Measurements from ENCODE around the gene EYA2. TPM values are rescaled to one million over a fixed set of nuclear protein-coding genes. Genes with fewer than 3 reads are reported as not detected.

Gene EYA2
- total RNA-seq, 1 experiment from 2014 or later, result 0.74 TPM

DNA sequence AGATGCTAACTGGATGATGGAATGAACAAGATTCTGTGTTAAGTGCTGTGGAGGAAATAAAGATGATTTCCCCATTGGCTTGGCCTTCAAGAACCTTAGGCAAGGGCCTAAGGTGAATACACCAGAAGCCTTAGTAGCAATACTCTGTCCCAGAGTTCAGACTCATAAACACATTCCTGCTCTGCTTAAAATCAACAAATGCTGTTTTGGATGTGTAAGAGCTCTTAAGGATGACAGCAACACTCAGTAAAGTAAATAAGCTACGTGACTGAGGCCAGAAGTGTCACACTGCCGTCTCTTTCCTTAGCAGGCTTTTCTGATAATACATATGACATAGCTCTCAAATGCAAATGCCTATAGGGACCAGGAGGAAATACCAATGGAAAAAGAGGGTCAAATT, 90.6 kb downstream of the EYA2 start:
- no peak overlapping the region for H3K23ac ChIP-seq (ENCODE audit: insufficient read length, low read depth, low read length)
- no peak overlapping the region for H2BK15ac ChIP-seq (ENCODE audit: low read depth, low read length)
- H3T11ph ChIP-seq (ENCODE audit: low read length), result no peak overlapping the region
- peaks cover 8 to 12% of the 10 kb centered on the region in 2 experiments for H3K4me1 Mint-ChIP-seq
- H3K4me2 ChIP-seq (ENCODE audit: insufficient read depth, insufficient read length, low read length), result no peak overlapping the region
- H3K27ac Mint-ChIP-seq, result no peak overlapping the region; a peak in 1 of 7 replicates
- H2AFZ ChIP-seq (ENCODE audit: low read length), result no peak overlapping the region
- no peak for DNase-seq
- no peaks in the 10 kb centered on the region for H3K4me1 ChIP-seq (ENCODE audit: insufficient read depth, low read length)
- H2BK120ac ChIP-seq (ENCODE audit: low read depth, low read length, poor library complexity, severe bottlenecking), result no peak overlapping the region
- H3K14ac ChIP-seq (ENCODE audit: insufficient read depth, low read length), result no peak overlapping the region
- peaks cover 1% of the 10 kb centered on the region; the same call in 1 of the 2 replicates for H3K27me3 Mint-ChIP-seq (ENCODE audit: low read depth)
- H3K27ac ChIP-seq (ENCODE audit: insufficient read length, low read depth, low read length), result no peak overlapping the region
- no peaks in the 10 kb centered on the region for H3K79me1 ChIP-seq (ENCODE audit: insufficient read depth, low read depth, low read length, poor library complexity, severe bottlenecking)
- no peak overlapping the region for H2BK5ac ChIP-seq (ENCODE audit: insufficient read length, low read length)
- H3K23me2 ChIP-seq (ENCODE audit: insufficient read length, low read depth, low read length, poor library complexity, severe bottlenecking), result no peaks in the 10 kb centered on the region
- no peaks in the 10 kb centered on the region for H3K9me3 ChIP-seq (ENCODE audit: control insufficient read depth, low read depth, low read length)
- no CpG with 5 or more reads among the region's 2 CpGs for WGBS (ENCODE audit: extremely low coverage, insufficient read length, low lambda C conversion rate)
- peaks cover 10 to 12% of the 10 kb centered on the region in 2 experiments for H3K9me3 Mint-ChIP-seq
- H2BK20ac ChIP-seq (ENCODE audit: low read depth, low read length, poor library complexity, severe bottlenecking), result no peak overlapping the region
- no peak overlapping the region for H4K5ac ChIP-seq (ENCODE audit: insufficient read length, low read depth, low read length)
- no peaks in the 10 kb centered on the region for H4K20me1 ChIP-seq (ENCODE audit: control insufficient read depth, insufficient read depth, insufficient read length)
- no peak overlapping the region for H3K4ac ChIP-seq (ENCODE audit: low read depth, low read length)
- H3K79me2 ChIP-seq (ENCODE audit: insufficient read depth, low read length), result no peaks in the 10 kb centered on the region
- H4K8ac ChIP-seq (replicated peaks; ENCODE audit: insufficient read length, low read depth, low read length), result no peak overlapping the region
- peaks cover 0 to 7% (median 2%) of the 10 kb centered on the region in 3 experiments; a peak in 3 of 7 replicates for H3K36me3 Mint-ChIP-seq (ENCODE audit: insufficient read depth in 1 of 3, low read depth in 3 of 3)
- no peak for TF ChIP-seq CTCF (conservative IDR thresholded peaks at IDR 0.05)
- no peak overlapping the region for H4K91ac ChIP-seq (ENCODE audit: insufficient read length, low read depth, low read length)
- no peak overlapping the region for H3K56ac ChIP-seq (ENCODE audit: insufficient read length, low read depth, low read length)
- no peaks in the 10 kb centered on the region for H3K27me3 ChIP-seq (ENCODE audit: insufficient read depth, low read length)
- no peak overlapping the region for H3K9ac ChIP-seq (ENCODE audit: extremely low read depth, insufficient read length, low read length)
- no peak overlapping the region for H3K4me3 Mint-ChIP-seq
- no peak overlapping the region for H3K18ac ChIP-seq (ENCODE audit: insufficient read length, low read depth, low read length)
- H2BK12ac ChIP-seq (ENCODE audit: insufficient read length, low read depth, low read length), result no peak overlapping the region
- H2AK5ac ChIP-seq (ENCODE audit: insufficient read length, low read length), result no peak overlapping the region
